Stimulated activated CD4-positive, alpha-beta T cell treated with anti-CD3 and anti-CD28 coated beads, Interleukin-4, amount 100 ng/mL, for 24 hours (primary cell): ENCODE measurements around the gene POU2F1.

ENCODE experiments used
- DNase-seq: peaks from one replicate; pipeline ENCODE4 v3.0.0-alpha.2; 2020

POU2F1 gene

GRCh38 chr1:167476061-167476460 is 255.4 kb downstream of the POU2F1 start:
- DNase-seq = no peak
